B cell (primary cell): ENCODE results near the gene NR1H3. TPM values are rescaled to one million over a fixed set of nuclear protein-coding genes. Genes with fewer than 3 reads are reported as not detected.

Experiments used
- ATAC-seq: fragments of 200-7000 bp; cut with Tn5 transposase; one replicate; pipeline ENCODE4 v1.10.0; 2021; ENCODE audit warnings: low read depth, mild to moderate bottlenecking, moderate number of reproducible peaks, moderate library complexity
- CTCF ChIA-PET: fragments of 350-600 bp; sonication (Branson Sonifier 250); formaldehyde crosslinking; loops from one replicate; lab custom pipeline; 2021; ENCODE audit warnings: antibody characterized with exemption, inconsistent platforms; lab: Charles Lee
- POLR2A ChIA-PET: fragments of 350-600 bp; sonication (Branson Sonifier 250); formaldehyde crosslinking; loops from one replicate; lab custom pipeline; 2021; ENCODE audit warnings: antibody characterized with exemption; lab: Charles Lee
- DNase-seq: peaks from one replicate; pipeline ENCODE4 v3.0.0; 2013
- H2AFZ ChIP-seq: 2 replicates; pipeline ENCODE4 v1.6.1; 2012; ENCODE audit warnings: mild to moderate bottlenecking, low read depth, low read length; ENCODE audit not compliant: insufficient read depth, poor library complexity, severe bottlenecking
- H3K27ac ChIP-seq, 2 donors: 1 replicate in 1 of 2; 2 replicates in 1 of 2; pipeline ENCODE4 v1.5.1; 2012 to 2013; ENCODE audit warnings: low read length in 2 of 2, mild to moderate bottlenecking in 2 of 2, moderate library complexity in 1 of 2
- H3K27me3 ChIP-seq, 4 experiments: fragments of 200-600 bp in 1 of 4; sonication (generic) in 1 of 4; replicated peaks in 1 of 4; 1 replicate in 2 of 4; 2 replicates in 2 of 4; pipeline versions ENCODE4 v1.6.1 to v1.7.0; 2013 to 2016; ENCODE audit warnings: low read length in 3 of 4, mild to moderate bottlenecking in 2 of 4, mixed read lengths in 1 of 4, moderate library complexity in 1 of 4; ENCODE audit not compliant: insufficient read depth in 4 of 4, control insufficient read depth in 3 of 4; ENCODE audit errors: control extremely low read depth in 1 of 4
- H3K36me3 ChIP-seq, 2 experiments: replicated peaks in 1 of 2; 1 replicate in 1 of 2; 2 replicates in 1 of 2; pipeline versions ENCODE4 v1.6.1 to v1.7.1; 2013; ENCODE audit warnings: low read length in 1 of 2; ENCODE audit not compliant: insufficient read depth in 2 of 2, control insufficient read depth in 1 of 2; ENCODE audit errors: control extremely low read depth in 1 of 2, extremely low read depth in 1 of 2
- H3K4me1 ChIP-seq, 2 donors: fragments of 200-600 bp in 1 of 2; sonication (generic) in 1 of 2; 1 replicate in 1 of 2; 2 replicates in 1 of 2; pipeline versions ENCODE4 v1.5.1 to v1.6.1; 2013 to 2017; ENCODE audit warnings: low read length in 2 of 2; ENCODE audit not compliant: control insufficient read depth in 2 of 2, insufficient read depth in 2 of 2
- H3K4me2 ChIP-seq: replicated peaks from 2 replicates; pipeline ENCODE3; 2012; ENCODE audit warnings: mild to moderate bottlenecking, low read depth, low read length; ENCODE audit not compliant: poor library complexity, severe bottlenecking
- H3K4me3 ChIP-seq, 5 experiments: fragments of 200-600 bp in 1 of 5; sonication (generic) in 1 of 5; 1 replicate in 3 of 5; 2 replicates in 2 of 5; pipeline versions ENCODE4 v1.5.1 to v1.7.0; 2011 to 2016; ENCODE audit warnings: low read length in 4 of 5, mild to moderate bottlenecking in 4 of 5, low read depth in 2 of 5, control low read depth in 1 of 5, moderate library complexity in 1 of 5; ENCODE audit not compliant: insufficient read depth in 1 of 5; ENCODE audit errors: control extremely low read depth in 1 of 5, extremely low read depth in 1 of 5
- H3K79me2 ChIP-seq: fragments of 200-600 bp; sonication (generic); one replicate; pipeline ENCODE4 v1.6.0; 2016; ENCODE audit warnings: low read length; ENCODE audit not compliant: control insufficient read depth, insufficient read depth
- H3K9ac ChIP-seq: fragments of 200-600 bp; sonication (generic); 2 replicates; pipeline ENCODE4 v1.6.1; 2017; ENCODE audit warnings: mild to moderate bottlenecking, low read length, moderate library complexity
- H3K9me3 ChIP-seq, 3 donors: one replicate each; pipeline versions ENCODE4 v1.6.1 to v1.7.1; 2013; ENCODE audit warnings: low read length in 2 of 3; ENCODE audit not compliant: control insufficient read depth in 2 of 3, insufficient read depth in 1 of 3; ENCODE audit errors: control extremely low read depth in 1 of 3
- H4K20me1 ChIP-seq: 2 replicates; pipeline ENCODE4 v1.6.0; 2012; ENCODE audit warnings: mild to moderate bottlenecking, low read length; ENCODE audit not compliant: insufficient read depth, control insufficient read depth, poor library complexity, severe bottlenecking
- H3K27ac Mint-ChIP-seq: one replicate; pipeline ENCODE4 v1.8.0; 2021; ENCODE audit warnings: mixed read lengths
- H3K27me3 Mint-ChIP-seq: one replicate; pipeline ENCODE4 v1.8.0; 2021; ENCODE audit warnings: mixed read lengths
- H3K4me1 Mint-ChIP-seq: one replicate; pipeline ENCODE4 v1.8.0; 2021; ENCODE audit warnings: mixed read lengths
- H3K4me3 Mint-ChIP-seq: one replicate; pipeline ENCODE4 v1.8.0; 2021; ENCODE audit warnings: mixed read lengths
- H3K9me3 Mint-ChIP-seq: one replicate; pipeline ENCODE4 v1.8.0; 2022; ENCODE audit warnings: mixed read lengths; ENCODE audit not compliant: insufficient read depth
- EZH2 ChIP-seq: IDR thresholded peaks from 2 replicates; pipeline ENCODE4 v1.6.1; 2012; ENCODE audit warnings: borderline replicate concordance, low read depth, mild to moderate bottlenecking, moderate library complexity, low read length; ENCODE audit not compliant: insufficient read depth, poor library complexity, severe bottlenecking
- WGBS: methylation state at CpG from one replicate; pipeline ENCODE4 v1.1.5; 2013; ENCODE audit warnings: missing lambda C conversion rate; ENCODE audit not compliant: insufficient coverage; 5-methylcytosine and 5-hydroxymethylcytosine counted together
- intact Hi-C: fragments of 100-400 bp; cut with micrococcal nuclease; formaldehyde crosslinking; loops from one replicate; pipeline ENCODE4 v1.10.0; 2022
- polyA plus RNA-seq: library from polyadenylated mRNA; depleted of rRNA; stranded (reverse); fragments of >200 nt; gene quantifications from 2 replicates; pipeline ENCODE4 v1.2.3, GENCODE V29; 2012
- total RNA-seq, 2 donors: library from RNA; stranded (reverse); fragments of 120-200 nt in 1 of 2; gene quantifications; 1 replicate in 1 of 2; 2 replicates in 1 of 2; pipeline versions ENCODE4 v1.2.3 to v1.2.4, GENCODE V29; 2013 to 2022
- TF ChIP-seq, protein P1 (sequence below): fragments of 200-600 bp; IDR thresholded peaks from one replicate; pipeline ENCODE4 v1.8.0; 2022; ENCODE audit warnings: antibody characterized with exemption, mild to moderate bottlenecking

Gene NR1H3
- total and polyA plus RNA-seq, 2 donors (not counting 1 experiment from before 2014, with no cell fraction given): 8.4 to 9.6 TPM

DNA sequence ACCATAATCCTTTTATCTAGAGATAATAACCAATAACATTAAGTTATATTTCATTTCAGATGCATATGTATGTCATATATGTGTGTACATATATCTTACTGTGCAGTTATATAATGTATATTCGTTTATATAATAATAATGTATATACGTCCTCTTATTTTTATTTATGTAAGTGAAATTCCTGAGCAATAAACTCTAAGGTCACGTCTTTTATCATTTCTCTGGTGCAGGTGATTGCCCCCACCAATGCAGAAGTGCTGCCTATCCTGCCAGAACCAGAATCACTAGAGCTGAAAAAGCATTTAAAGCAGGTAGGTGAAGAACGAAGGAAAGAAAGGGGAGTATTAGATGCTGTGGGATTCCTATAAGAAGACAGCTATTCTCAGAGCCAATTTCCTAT lies 21.0 kb downstream of the NR1H3 start:
- TF ChIP-seq, protein P1, sequence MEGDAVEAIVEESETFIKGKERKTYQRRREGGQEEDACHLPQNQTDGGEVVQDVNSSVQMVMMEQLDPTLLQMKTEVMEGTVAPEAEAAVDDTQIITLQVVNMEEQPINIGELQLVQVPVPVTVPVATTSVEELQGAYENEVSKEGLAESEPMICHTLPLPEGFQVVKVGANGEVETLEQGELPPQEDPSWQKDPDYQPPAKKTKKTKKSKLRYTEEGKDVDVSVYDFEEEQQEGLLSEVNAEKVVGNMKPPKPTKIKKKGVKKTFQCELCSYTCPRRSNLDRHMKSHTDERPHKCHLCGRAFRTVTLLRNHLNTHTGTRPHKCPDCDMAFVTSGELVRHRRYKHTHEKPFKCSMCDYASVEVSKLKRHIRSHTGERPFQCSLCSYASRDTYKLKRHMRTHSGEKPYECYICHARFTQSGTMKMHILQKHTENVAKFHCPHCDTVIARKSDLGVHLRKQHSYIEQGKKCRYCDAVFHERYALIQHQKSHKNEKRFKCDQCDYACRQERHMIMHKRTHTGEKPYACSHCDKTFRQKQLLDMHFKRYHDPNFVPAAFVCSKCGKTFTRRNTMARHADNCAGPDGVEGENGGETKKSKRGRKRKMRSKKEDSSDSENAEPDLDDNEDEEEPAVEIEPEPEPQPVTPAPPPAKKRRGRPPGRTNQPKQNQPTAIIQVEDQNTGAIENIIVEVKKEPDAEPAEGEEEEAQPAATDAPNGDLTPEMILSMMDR: no peak
- no peak for TF ChIP-seq EZH2
- Histone ChIP-seq H3K79me2 (peaks cover 50% of the 10 kb centered on the region), H3K36me3 (peaks cover 18 to 82% of the 10 kb centered on the region in 2 experiments), H3K4me2 (no peak overlapping the region), H3K9ac (no peak overlapping the region), H2AFZ (no peak overlapping the region), H3K4me1 (no peaks in the 10 kb centered on the region), H3K27ac (no peak overlapping the region), H3K27me3 (no peaks in the 10 kb centered on the region), H3K4me3 (no peak overlapping the region), H4K20me1 (peaks cover 31% of the 10 kb centered on the region), H3K9me3 (no peaks in the 10 kb centered on the region)
- CTCF ChIA-PET: no interaction called here
- Mint-ChIP-seq H3K27ac (no peak overlapping the region), H3K27me3 (no peaks in the 10 kb centered on the region), H3K4me1 (peaks cover 3% of the 10 kb centered on the region), H3K9me3 (no peaks in the 10 kb centered on the region), H3K4me3 (no peak overlapping the region)
- DNase-seq (no peak), ATAC-seq (no peak)
- POLR2A ChIA-PET: no interaction called here
- WGBS: no CpG with 5 or more reads among the region's 4 CpGs
- intact Hi-C loops: no loop called here

DNA sequence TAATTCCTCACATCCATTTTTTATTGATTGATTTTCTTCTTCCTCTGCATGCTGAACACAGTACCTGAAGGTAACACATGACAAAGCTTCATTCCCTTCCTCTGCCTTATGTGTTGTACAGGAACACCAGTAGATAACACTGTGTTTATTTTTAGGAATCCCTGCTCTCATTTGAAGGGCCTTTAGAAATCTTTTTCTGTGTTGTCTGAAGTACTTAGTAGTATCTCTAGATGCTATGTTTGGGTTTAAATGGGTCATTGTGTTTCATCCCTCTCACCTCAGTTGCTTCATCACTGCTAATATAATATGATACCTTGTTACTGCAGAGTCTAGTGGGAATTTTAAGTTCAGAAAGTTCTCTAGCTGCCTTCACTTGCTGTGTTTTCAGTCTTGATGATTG lies 22.3 kb downstream of the NR1H3 start:
- intact Hi-C loops: no loop called here
- Histone ChIP-seq H3K9ac (no peak overlapping the region), H3K9me3 (no peaks in the 10 kb centered on the region), H3K4me3 (no peak overlapping the region), H3K36me3 (peaks cover 18 to 84% of the 10 kb centered on the region in 2 experiments), H4K20me1 (peaks cover 21% of the 10 kb centered on the region), H3K4me2 (no peak overlapping the region), H3K27me3 (no peaks in the 10 kb centered on the region), H2AFZ (no peak overlapping the region), H3K27ac (no peak overlapping the region), H3K79me2 (peaks cover 42% of the 10 kb centered on the region), H3K4me1 (no peaks in the 10 kb centered on the region)
- Mint-ChIP-seq H3K4me3 (no peak overlapping the region), H3K27ac (no peak overlapping the region), H3K27me3 (no peaks in the 10 kb centered on the region), H3K9me3 (no peaks in the 10 kb centered on the region), H3K4me1 (no peaks in the 10 kb centered on the region)
- ChIA-PET POLR2A (interaction anchor here (0.6 kb wide), 2 partner anchors 249 to 569 kb away, joined by 3 to 5 read pairs; no protein-coding TSS in a partner anchor), CTCF (no interaction called here)
- ATAC-seq (no peak), DNase-seq (no peak)
- TF ChIP-seq, protein P1: no peak
- TF ChIP-seq EZH2: no peak
